ENCODE data around the gene LAMA5.

The LAMA5 gene

DNA sequence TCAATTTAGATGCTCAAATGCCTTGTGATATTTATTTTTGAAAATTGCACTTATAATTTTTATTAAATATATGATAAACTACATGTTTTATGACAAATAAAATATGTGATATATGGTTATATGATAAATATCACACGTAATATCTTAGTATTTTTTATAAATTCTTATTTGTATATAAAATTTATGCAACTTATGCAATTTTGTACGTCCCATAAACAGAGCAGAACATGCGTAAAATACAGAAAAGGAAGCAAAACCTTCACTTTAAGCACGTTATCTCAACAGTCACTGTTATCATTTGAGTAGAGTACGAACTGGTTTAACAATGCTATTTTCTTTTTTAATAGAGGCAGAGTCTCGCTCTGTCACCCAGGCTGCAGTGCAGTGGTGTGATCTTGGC lies 80.0 kb downstream of the LAMA5 start:
- TF ChIP-seq, protein P1, sequence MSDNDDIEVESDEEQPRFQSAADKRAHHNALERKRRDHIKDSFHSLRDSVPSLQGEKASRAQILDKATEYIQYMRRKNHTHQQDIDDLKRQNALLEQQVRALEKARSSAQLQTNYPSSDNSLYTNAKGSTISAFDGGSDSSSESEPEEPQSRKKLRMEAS (IDR thresholded peaks at IDR 0.05), result no peak
- TF ChIP-seq, protein P2, sequence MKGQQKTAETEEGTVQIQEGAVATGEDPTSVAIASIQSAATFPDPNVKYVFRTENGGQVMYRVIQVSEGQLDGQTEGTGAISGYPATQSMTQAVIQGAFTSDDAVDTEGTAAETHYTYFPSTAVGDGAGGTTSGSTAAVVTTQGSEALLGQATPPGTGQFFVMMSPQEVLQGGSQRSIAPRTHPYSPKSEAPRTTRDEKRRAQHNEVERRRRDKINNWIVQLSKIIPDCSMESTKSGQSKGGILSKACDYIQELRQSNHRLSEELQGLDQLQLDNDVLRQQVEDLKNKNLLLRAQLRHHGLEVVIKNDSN (IDR thresholded peaks at IDR 0.05), result no peak
- no peak for TF ChIP-seq NFIC (IDR thresholded peaks at IDR 0.05)
- no peak for TF ChIP-seq YY1 (IDR thresholded peaks at IDR 0.05; ENCODE audit: low read depth)
- TF ChIP-seq TAF1 (IDR thresholded peaks at IDR 0.05; ENCODE audit: low read depth), result no peak
- TF ChIP-seq TCF12 (IDR thresholded peaks at IDR 0.05; ENCODE audit: low read depth), result no peak
- no peak for TF ChIP-seq EP300 (IDR thresholded peaks at IDR 0.05; ENCODE audit: borderline replicate concordance)
- no peak for TF ChIP-seq CEBPB (IDR thresholded peaks at IDR 0.05)
- no peak for TF ChIP-seq EGR1 (IDR thresholded peaks at IDR 0.05)
- no peak for TF ChIP-seq CREB1 (IDR thresholded peaks at IDR 0.05; ENCODE audit: low read depth)
- TF ChIP-seq RAD21 (IDR thresholded peaks at IDR 0.05; ENCODE audit: low read depth), result no peak
- no peak for TF ChIP-seq ZBTB7A (IDR thresholded peaks at IDR 0.05; ENCODE audit: low read depth)
- no peak for TF ChIP-seq TEAD4 (IDR thresholded peaks at IDR 0.05)
- TF ChIP-seq REST (IDR thresholded peaks at IDR 0.05; ENCODE audit: low read depth), result no peak
- TF ChIP-seq FOXM1 (IDR thresholded peaks at IDR 0.05; ENCODE audit: borderline replicate concordance, low read depth), result no peak

DNA sequence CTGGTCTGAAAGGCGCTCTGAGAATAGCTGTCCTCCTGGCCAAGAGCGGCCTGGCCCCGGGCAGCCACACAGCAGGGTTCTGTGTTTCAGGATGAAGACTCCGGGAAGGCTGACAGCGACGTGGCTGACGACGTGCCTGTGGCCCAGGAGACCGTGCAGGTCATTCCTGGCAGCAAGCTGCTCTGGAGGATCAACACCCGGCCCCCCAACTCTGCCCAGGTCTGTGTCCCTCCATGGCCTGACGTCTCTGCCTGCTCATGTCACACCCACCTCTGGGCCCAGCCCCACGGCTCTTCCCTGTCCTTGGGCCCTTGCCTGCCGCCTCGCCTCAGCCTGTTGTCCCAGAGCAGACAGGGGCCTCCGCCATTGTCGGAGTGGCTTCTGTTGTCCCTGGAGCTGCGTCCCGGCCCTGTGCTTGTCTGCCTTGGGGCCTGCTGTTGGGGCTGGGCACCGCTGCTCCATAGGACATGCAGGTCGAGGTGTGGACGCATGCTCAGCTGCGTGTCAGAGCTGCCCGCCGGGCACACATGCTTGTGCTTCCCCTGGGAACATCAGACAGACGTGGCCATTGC lies 80.5 kb downstream of the LAMA5 start:
- TF ChIP-seq, protein P1 (IDR thresholded peaks at IDR 0.05), result no peak
- TF ChIP-seq CREB1 (IDR thresholded peaks at IDR 0.05; ENCODE audit: low read depth) (no peak), YY1 (IDR thresholded peaks at IDR 0.05; ENCODE audit: low read depth) (no peak), NFIC (IDR thresholded peaks at IDR 0.05) (no peak), TCF12 (IDR thresholded peaks at IDR 0.05; ENCODE audit: low read depth) (no peak), REST (IDR thresholded peaks at IDR 0.05; ENCODE audit: low read depth) (no peak), ZBTB7A (IDR thresholded peaks at IDR 0.05; ENCODE audit: low read depth) (no peak), FOXM1 (IDR thresholded peaks at IDR 0.05; ENCODE audit: borderline replicate concordance, low read depth) (no peak), EP300 (IDR thresholded peaks at IDR 0.05; ENCODE audit: borderline replicate concordance) (no peak), TAF1 (IDR thresholded peaks at IDR 0.05; ENCODE audit: low read depth) (no peak), EGR1 (IDR thresholded peaks at IDR 0.05) (no peak)
- TF ChIP-seq, protein P2 (IDR thresholded peaks at IDR 0.05), result no peak

GRCh38 chr20:62285722-62286121 lies 81.4 kb downstream of the LAMA5 start:
- TF ChIP-seq, protein P2 (IDR thresholded peaks at IDR 0.05), result no peak
- no peak for TF ChIP-seq CREB1 (IDR thresholded peaks at IDR 0.05; ENCODE audit: low read depth)

GRCh38 chr20:62285151-62285550 lies 82.0 kb downstream of the LAMA5 start:
- TF ChIP-seq TAF1 (IDR thresholded peaks at IDR 0.05; ENCODE audit: low read depth) (no peak), REST (IDR thresholded peaks at IDR 0.05; ENCODE audit: low read depth) (no peak), FOXM1 (IDR thresholded peaks at IDR 0.05; ENCODE audit: borderline replicate concordance, low read depth) (no peak), ZBTB7A (IDR thresholded peaks at IDR 0.05; ENCODE audit: low read depth) (no peak), RAD21 (IDR thresholded peaks at IDR 0.05; ENCODE audit: low read depth) (no peak), CREB1 (IDR thresholded peaks at IDR 0.05; ENCODE audit: low read depth) (no peak)
